GM19240 (cell line): ENCODE data around the gene PARD3B.

Experiments
- DNase-seq: peaks from one replicate; pipeline ENCODE4 v3.0.0; 2011; ENCODE audit warnings: low spot score; ENCODE audit not compliant: insufficient read length

Gene PARD3B

DNA sequence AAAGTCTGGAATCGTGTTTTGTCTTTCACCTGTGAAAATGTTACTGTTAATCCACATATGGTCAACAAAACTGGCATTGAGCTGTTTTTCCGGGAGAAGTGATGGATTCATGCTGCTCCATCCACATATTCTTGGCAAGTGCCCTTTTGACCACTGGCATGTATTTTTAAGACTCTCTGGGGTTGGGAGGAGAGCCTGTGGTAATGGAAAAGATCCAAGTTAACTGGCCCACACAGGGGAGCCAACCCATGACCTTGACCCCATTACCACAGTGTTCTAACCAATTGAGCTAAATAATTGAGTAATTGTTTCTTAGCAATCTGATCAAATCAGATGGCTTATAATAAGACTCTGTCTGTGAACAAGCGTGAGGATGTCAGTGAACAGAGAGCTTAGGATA is 840.8 kb downstream of the PARD3B start:
- DNase-seq: no peak

GRCh38 chr2:205387350-205388055 is 842.2 kb downstream of the PARD3B start:
- DNase-seq: no peak

GRCh38 chr2:205390866-205391265 is 845.6 kb downstream of the PARD3B start:
- no peak for DNase-seq

DNA sequence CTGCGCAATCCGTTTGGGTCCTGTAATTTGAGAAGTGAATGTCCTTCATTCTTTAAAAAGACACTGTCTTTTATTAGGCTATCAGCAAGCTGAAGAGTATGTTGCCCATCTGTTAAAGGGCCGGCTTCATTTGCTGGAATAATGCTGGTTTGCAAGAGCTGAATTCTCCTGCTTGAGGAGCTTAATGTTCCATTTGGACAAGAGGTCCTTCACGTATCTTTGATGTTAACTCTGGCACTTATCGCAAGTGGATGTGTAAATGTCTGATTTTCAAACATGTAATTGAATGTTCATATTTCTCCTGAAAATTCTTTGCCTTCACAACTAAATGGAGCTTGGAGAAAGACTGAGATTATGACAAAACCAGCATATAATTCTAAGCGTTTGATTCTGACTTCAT is 856.2 kb downstream of the PARD3B start:
- no peak for DNase-seq

DNA sequence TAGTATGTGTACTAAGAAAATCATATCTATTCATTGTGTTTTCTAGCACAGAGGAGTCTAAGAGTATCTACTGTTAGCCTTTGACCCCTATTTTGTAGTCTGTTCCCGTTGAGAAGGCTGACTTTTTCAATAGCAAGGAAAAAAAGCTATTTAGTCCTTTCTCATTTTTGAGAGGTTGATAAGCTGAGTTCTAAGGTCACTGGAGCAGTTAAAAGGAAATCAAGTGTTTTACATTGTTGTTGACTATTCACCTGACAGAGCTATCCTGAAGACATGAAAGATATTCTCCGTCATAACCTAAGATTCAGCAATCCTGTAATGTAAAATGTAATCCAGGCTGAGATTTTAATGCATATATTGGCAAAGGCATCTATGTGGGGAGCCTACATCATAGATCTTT is 856.7 kb downstream of the PARD3B start:
- no peak for DNase-seq

DNA sequence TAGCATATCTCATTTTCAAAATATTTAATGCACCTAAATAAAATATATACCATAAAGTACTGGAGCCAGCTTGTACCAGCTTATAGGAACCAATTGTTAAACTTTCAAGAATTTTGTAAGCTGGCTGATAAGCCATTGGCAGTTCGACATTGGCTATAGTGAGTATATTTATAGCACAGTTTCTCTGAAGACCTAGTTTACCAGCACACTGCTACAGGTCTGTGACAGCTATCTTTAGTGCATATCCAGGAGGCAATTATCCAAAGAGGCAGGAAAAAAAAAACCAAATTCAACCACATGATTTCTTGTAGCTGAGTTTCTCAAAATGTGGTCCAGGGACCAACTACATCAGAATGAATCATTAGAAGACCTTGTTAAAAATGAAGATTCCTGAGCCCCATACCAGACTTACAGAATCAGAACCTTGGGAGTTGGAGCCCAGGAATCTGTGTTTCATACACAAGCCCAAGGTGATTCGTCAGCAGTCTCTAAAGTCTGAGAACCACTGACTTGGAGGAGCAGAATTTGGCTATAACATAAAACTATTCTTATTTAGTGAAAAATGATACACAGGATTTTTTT is 858.1 kb downstream of the PARD3B start:
- DNase-seq: no peak

DNA sequence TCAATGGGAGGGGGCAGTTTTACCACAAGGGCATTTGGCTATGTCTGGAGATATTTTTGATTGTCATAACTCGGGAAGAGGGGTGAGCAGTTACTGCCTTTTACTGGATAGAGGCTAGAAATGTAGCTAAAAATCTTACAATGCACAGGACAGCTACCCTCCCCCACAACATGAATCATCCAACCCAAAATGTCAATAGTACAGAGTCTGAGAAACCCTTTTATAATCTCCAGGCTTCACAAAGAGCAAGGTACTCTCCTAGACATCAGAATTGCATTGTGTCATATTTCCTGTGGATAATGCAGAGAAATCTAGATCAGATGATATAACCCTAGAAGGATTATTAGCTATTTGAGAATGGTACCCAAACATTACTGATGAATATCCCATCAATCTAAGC is 859.9 kb downstream of the PARD3B start:
- DNase-seq: no peak

- no peak for DNase-seq
Measured at GRCh38 chr2:205405752-205406151, 860.5 kb downstream of the PARD3B start.

DNA sequence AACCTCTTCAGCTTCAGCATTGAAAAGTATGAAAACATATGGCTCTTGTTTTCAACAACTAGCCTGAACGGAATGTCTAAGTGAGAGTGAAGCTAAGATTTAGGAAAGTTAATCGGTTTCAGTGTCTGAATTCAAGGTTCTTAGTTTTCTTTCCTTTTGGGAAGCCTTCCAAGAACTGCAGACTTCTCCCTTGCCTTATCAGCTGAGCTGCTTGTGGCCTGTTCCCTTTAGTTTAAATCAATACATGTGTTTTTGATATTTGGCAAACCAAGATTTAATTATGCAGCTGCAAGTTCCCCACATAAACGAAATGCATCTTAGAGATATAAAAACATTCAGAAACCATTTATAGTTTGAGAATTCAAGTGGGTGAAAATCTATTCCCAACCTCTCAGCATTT is 862.7 kb downstream of the PARD3B start:
- no peak for DNase-seq

DNA sequence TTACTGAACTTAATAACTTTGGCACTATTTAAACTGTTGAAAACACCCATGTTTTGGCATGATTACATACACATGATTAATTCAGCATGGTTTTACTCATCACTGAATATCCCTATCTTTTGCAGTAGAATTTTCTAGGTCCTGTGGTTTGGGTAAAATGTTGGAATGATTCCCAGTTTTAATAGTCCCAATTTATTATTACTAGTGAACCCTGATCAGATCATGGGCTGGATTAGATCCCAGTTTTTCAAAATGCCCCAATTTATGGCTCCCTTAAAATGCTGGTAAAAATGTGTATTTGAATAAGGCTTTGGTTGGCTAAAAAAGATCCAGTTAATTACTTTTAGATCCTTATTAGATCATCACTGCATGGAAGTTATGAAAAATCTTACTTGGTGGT is 863.4 kb downstream of the PARD3B start:
- no peak for DNase-seq

GRCh38 chr2:205409411-205409810 is 864.1 kb downstream of the PARD3B start:
- no peak for DNase-seq

- DNase-seq: no peak
Measured at GRCh38 chr2:205411558-205411957, 866.3 kb downstream of the PARD3B start.

- no peak for DNase-seq
Measured at GRCh38 chr2:205424326-205424725, 879.1 kb downstream of the PARD3B start.

DNA sequence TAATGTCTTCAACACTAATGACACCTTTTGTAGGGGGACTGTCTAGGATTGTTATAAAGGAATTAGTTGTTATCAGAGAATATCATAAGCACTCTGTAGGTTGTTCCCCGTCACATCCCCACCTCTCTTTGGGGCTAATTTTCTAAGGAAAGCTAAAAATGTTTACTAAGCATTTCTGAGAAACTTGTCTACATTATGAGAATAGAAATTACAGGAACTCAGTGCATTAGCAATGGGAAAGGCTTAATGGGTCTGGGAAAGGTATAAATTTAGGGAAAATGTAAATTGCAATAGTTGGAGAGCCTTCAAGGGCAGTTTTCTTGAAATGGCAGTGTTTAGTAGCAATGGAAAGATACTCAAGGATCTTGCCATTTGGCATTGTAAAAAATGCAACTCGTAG is 879.8 kb downstream of the PARD3B start:
- DNase-seq: no peak

GRCh38 chr2:205427112-205427511 is 881.8 kb downstream of the PARD3B start:
- no peak for DNase-seq

- no peak for DNase-seq
Measured at GRCh38 chr2:205428811-205429210, 883.5 kb downstream of the PARD3B start.

- DNase-seq: no peak
Measured at GRCh38 chr2:205435970-205436369, 890.7 kb downstream of the PARD3B start.

DNA sequence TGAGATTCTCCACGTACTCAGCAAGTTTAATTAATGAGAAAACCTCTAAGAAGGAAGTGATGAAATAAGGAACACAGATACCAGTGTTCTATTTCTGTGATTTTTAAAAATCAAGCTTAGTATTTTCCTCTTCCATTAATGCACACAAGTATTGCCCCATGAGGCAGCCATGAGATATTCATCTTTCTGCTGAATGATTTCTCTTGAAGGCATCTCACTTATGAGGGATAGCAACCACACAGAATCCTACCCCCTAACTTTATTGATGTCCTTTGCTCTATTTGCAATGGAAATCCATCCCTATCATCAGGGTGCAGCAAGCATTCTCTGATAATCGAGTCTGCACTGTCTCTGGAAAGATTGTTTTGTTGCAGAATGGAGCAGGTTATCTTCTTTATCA is 893.0 kb downstream of the PARD3B start:
- no peak for DNase-seq

DNA sequence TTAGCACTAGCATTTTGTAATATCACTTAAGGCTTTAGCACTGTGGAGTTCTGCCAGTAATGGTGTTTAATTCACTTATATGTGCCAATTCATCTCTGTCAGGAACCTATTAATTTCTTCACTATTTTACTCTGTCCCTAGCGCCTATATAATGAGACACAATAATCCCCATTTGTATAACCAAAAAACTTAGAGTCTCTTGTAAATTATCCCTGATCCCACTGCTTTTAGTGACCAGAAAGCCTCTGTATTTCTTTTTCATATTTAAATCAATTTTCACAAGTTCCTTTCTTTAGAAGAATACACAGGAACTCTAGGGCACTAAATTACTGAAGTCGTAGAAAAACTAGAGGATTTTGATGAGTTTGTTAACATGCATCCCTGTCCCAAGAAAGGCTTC is 894.3 kb downstream of the PARD3B start:
- DNase-seq: no peak

DNA sequence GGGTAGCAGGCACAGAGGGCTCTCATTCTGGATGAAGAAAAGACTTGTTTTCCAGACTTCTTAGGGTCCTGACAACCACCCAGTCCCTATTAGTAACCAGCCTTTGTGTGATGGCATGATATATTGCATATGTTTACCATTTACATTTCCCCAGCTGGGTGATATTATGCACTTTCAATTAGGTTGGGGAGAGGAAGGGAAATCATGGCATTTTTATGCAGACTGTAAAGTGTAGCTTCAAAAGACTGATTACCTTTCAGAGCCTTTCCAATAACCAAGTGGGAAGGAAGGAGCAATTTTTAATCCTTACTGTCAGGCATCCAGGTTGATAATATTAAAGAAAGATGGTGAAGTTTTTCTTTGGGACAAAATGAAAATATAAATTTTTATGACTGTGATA is 896.2 kb downstream of the PARD3B start:
- no peak for DNase-seq

DNA sequence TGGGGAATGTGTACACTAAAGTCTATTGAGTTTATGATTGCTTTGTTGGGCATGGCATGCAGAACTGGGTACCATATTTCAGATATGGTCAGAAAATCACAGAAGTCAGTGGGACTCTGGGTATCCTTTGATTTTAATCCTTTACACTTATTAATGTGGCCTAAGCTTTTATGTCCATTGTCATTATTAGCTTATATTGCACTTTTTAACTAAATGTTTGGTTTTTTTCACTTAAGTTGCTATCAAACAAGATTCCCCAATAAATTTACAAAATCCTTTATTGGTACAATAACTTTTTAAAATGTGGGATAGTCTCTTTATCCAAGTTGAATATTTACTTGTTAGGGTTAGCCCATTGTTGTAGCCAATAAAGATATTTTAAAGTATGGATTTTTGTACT is 902.9 kb downstream of the PARD3B start:
- no peak for DNase-seq

GRCh38 chr2:205451901-205452512 is 906.7 kb downstream of the PARD3B start:
- no peak for DNase-seq

- DNase-seq: no peak
Measured at GRCh38 chr2:205453202-205453601, 907.9 kb downstream of the PARD3B start.
